ENCODE results near the gene SORBS1.

Gene SORBS1

GRCh38 chr10:95419399-95419798 lies 141.8 kb downstream of the SORBS1 start:
- Histone ChIP-seq H3K36me3 (ENCODE audit: insufficient read depth) (no peaks in the 10 kb centered on the region), H3K79me2 (ENCODE audit: insufficient read depth, low read depth) (no peaks in the 10 kb centered on the region), H3K27me3 (ENCODE audit: insufficient read depth, low read depth) (no peaks in the 10 kb centered on the region), H2AFZ (ENCODE audit: low read depth) (no peak overlapping the region), H3K27ac (no peak overlapping the region), H4K20me1 (ENCODE audit: insufficient read depth) (no peaks in the 10 kb centered on the region), H3K4me1 (ENCODE audit: low read depth, poor library complexity, severe bottlenecking) (no peaks in the 10 kb centered on the region), H3K4me3 (IDR thresholded peaks at IDR 0.05; ENCODE audit: insufficient read depth, low read depth, low read length) (no peak overlapping the region), H3K4me2 (no peak overlapping the region), H3K9ac (no peak overlapping the region)
- TF ChIP-seq, protein P1, sequence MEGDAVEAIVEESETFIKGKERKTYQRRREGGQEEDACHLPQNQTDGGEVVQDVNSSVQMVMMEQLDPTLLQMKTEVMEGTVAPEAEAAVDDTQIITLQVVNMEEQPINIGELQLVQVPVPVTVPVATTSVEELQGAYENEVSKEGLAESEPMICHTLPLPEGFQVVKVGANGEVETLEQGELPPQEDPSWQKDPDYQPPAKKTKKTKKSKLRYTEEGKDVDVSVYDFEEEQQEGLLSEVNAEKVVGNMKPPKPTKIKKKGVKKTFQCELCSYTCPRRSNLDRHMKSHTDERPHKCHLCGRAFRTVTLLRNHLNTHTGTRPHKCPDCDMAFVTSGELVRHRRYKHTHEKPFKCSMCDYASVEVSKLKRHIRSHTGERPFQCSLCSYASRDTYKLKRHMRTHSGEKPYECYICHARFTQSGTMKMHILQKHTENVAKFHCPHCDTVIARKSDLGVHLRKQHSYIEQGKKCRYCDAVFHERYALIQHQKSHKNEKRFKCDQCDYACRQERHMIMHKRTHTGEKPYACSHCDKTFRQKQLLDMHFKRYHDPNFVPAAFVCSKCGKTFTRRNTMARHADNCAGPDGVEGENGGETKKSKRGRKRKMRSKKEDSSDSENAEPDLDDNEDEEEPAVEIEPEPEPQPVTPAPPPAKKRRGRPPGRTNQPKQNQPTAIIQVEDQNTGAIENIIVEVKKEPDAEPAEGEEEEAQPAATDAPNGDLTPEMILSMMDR (conservative IDR thresholded peaks at IDR 0.05; ENCODE audit: low read depth, low read length), result no peak

GRCh38 chr10:95416973-95417372 lies 144.2 kb downstream of the SORBS1 start:
- TF ChIP-seq, protein P1 (conservative IDR thresholded peaks at IDR 0.05; ENCODE audit: low read depth, low read length), result no peak
- Histone ChIP-seq H3K27me3 (ENCODE audit: insufficient read depth, low read depth) (no peaks in the 10 kb centered on the region), H3K36me3 (ENCODE audit: insufficient read depth) (no peaks in the 10 kb centered on the region), H3K79me2 (ENCODE audit: insufficient read depth, low read depth) (no peaks in the 10 kb centered on the region), H4K20me1 (ENCODE audit: insufficient read depth) (no peaks in the 10 kb centered on the region), H3K4me3 (IDR thresholded peaks at IDR 0.05; ENCODE audit: insufficient read depth, low read depth, low read length) (no peak overlapping the region), H3K4me2 (no peak overlapping the region), H2AFZ (ENCODE audit: low read depth) (no peak overlapping the region), H3K4me1 (ENCODE audit: low read depth, poor library complexity, severe bottlenecking) (no peaks in the 10 kb centered on the region), H3K9ac (no peak overlapping the region), H3K27ac (no peak overlapping the region)

- H3K27ac ChIP-seq, result no peak overlapping the region
Observed at GRCh38 chr10:95416270-95416669, 144.9 kb downstream of the SORBS1 start.

DNA sequence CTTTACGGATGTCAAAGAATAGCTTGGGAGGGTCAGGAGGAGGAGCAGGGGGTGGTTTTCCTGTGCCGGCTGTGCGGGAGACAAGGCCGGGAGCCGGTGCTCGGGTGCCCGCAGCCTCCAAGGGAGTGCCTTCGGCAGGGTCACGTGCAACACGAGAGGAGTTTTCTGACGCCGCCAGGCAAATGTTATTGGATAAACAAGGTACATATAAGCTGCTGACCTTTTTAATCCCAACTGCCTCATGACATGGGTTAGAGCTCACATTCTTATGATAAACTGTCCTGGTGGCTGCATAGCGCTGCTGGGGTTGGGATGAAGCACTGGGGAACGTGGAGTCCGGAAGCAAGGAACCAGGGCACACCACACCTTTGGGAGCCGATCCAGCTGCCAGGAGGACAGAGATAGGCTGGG lies 145.5 kb downstream of the SORBS1 start:
- no peak overlapping the region for H3K9ac ChIP-seq
- no peak overlapping the region for H2AFZ ChIP-seq (ENCODE audit: low read depth)
- no peak overlapping the region for H3K4me2 ChIP-seq
- H4K20me1 ChIP-seq (ENCODE audit: insufficient read depth), result no peaks in the 10 kb centered on the region
- no peaks in the 10 kb centered on the region for H3K4me1 ChIP-seq (ENCODE audit: low read depth, poor library complexity, severe bottlenecking)
- H3K27ac ChIP-seq, result no peak overlapping the region
- H3K79me2 ChIP-seq (ENCODE audit: insufficient read depth, low read depth), result no peaks in the 10 kb centered on the region
- H3K36me3 ChIP-seq (ENCODE audit: insufficient read depth), result no peaks in the 10 kb centered on the region
- H3K4me3 ChIP-seq (IDR thresholded peaks at IDR 0.05; ENCODE audit: insufficient read depth, low read depth, low read length), result no peak overlapping the region
- TF ChIP-seq, protein P1 (conservative IDR thresholded peaks at IDR 0.05; ENCODE audit: low read depth, low read length), result no peak
- H3K27me3 ChIP-seq (ENCODE audit: insufficient read depth, low read depth), result no peaks in the 10 kb centered on the region

More at GRCh38 chr10:95416270-95416669, 144.9 kb downstream of the SORBS1 start:
- Histone ChIP-seq H3K27me3 (ENCODE audit: insufficient read depth, low read depth) (no peaks in the 10 kb centered on the region), H3K79me2 (ENCODE audit: insufficient read depth, low read depth) (no peaks in the 10 kb centered on the region), H3K9ac (no peak overlapping the region), H3K4me3 (IDR thresholded peaks at IDR 0.05; ENCODE audit: insufficient read depth, low read depth, low read length) (no peak overlapping the region), H2AFZ (ENCODE audit: low read depth) (no peak overlapping the region), H3K36me3 (ENCODE audit: insufficient read depth) (no peaks in the 10 kb centered on the region), H3K4me1 (ENCODE audit: low read depth, poor library complexity, severe bottlenecking) (no peaks in the 10 kb centered on the region), H4K20me1 (ENCODE audit: insufficient read depth) (no peaks in the 10 kb centered on the region), H3K4me2 (no peak overlapping the region)
- TF ChIP-seq, protein P1 (conservative IDR thresholded peaks at IDR 0.05; ENCODE audit: low read depth, low read length), result no peak

Data from KMS-11 (cell line).